ENCODE data around the gene CYP1A1. TPM values are rescaled to one million over a fixed set of nuclear protein-coding genes. Genes with fewer than 3 reads are reported as not detected.

CYP1A1 gene
- 9.1 and 10.5 TPM in 2 replicates for total RNA-seq

DNA sequence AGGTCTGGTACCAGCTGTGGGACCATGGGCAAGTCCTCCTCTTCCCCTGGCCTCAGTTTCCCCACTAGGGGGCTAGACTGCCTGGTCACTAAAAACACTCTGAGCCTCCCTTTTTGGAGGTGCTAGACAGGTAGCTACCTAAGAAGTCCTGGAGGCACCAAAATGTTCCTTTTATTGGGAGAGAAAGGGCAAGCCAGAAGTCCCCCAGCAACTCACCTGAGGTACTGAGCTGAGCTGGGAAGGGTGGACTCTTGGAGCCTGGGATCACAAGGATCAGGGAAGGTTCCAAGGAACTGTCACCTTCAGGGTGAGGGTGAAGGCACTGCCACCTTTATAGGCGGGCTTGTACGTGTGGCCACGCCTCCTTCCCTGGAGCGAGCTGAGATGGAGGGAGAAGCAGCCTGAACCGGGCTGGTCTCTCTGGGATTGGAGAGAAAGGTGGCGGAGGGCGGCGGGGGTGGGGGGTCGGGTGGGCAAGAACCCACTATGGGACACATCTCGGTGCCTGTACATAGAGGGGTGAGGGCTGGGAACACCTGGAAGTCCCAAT, at the start of gene CYP1A1:
Gene CYP1A1, minus strand, starts transcription at position 304 of the 550 bp plus-strand sequence. CDS start 2,431 bp downstream, outside the sequence.

DNA sequence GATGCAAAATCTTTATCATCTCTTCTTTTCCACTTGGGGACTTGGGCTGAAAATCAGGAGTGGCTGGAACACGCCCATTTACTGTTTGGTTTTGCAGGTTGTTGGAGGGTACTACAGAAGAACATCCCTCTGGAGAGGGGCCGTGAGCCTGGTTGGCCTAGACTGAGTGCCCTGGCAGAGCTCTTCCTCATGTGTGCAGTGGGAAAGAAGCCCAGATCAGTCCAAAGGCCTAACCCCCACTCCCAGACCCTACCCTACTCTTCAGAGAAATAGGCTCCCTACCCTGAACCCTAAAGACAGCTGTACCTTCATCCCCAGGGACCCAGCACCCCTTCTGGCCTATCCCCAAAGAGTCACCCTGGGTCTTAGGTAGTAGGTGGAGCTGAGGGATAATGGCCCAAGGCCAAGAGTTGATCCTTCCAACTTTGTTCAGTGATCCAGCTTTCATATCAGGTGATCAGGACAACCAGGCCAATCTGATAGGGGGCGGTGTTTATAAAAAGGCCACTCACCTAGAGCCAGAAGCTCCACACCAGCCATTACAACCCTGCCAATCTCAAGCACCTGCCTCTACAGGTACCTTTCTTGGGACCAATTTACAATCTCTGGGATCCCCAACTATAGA, 23.1 kb upstream of the CYP1A1 start, which contains the start of gene CYP1A2:
Gene CYP1A2, plus strand, starts transcription at position 524 of the 625 bp plus-strand sequence. CDS start 894 bp downstream, outside the sequence.

DNA sequence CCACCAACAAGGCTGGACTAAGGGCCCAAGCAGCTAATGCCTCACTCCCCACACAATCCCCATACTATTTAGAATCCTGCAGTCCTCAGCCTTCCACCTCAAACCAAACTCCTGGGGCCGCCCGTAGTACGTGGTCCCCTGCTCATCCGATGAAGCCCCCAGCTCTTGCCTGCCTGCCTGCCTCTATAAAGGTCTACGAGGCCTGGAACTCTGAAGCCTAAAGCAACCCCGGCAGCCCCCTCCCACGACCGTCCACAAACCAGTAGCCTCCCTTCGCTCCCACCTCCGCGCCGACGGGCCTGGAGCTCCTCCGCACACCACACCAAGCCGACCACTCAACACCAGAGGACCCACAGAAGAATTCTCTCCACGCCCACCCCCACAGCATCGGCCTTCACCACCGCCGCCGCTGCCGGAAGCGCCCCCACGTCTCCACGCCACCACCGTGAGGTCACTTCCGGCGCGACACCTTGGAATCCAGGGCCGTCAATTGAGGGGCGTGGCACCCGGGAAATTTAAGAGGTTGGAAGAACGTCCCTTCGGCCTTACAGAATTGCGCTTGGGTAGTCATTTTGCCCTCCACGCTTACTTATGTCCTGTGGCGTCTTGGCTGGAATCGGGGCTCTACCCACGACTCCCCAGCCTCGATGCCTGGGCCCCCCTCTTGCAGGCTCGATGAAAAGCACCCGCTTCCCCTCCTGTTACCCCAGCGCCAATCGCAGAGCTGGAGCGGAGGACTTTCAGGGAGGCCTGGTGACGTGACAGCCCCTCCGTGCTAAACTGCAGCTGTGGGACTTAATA, 29.5 kb downstream of the CYP1A1 start, which contains the start of gene EDC3:
Gene EDC3, minus strand, starts transcription at position 428 of the 801 bp plus-strand sequence. CDS start 20,900 bp downstream, outside the sequence.

Other genes starting within 250 kb of the CYP1A1 start
- 4.7 and 4.9 TPM in 2 replicates for gene ARID3B, start 184.3 kb downstream of the CYP1A1 start, total RNA-seq
- 43.8 and 90.9 TPM in 2 replicates for gene CLK3, start 109.7 kb downstream of the CYP1A1 start, total RNA-seq
- 14.1 and 17.6 TPM in 2 replicates for gene EDC3, start 29.5 kb downstream of the CYP1A1 start, total RNA-seq
- gene CYP1A2, start 23.3 kb upstream of the CYP1A1 start, total RNA-seq, result not detected in 2 replicates
- gene CSK, start 56.6 kb upstream of the CYP1A1 start, total RNA-seq, result 51.4 and 60.1 TPM in 2 replicates
- gene LMAN1L, start 87.3 kb upstream of the CYP1A1 start, total RNA-seq, result not detected in 2 replicates
- gene CPLX3, start 101.1 kb upstream of the CYP1A1 start, total RNA-seq, result not detected in 2 replicates
- gene ULK3, start 117.6 kb upstream of the CYP1A1 start, total RNA-seq, result 36.6 and 40.5 TPM in 2 replicates
- gene SCAMP2, start 147.8 kb upstream of the CYP1A1 start, total RNA-seq, result 37.0 and 37.2 TPM in 2 replicates
- gene MPI, start 164.5 kb upstream of the CYP1A1 start, total RNA-seq, result 49.1 and 54.9 TPM in 2 replicates
- 45.1 and 47.2 TPM in 2 replicates for gene FAM219B, start 181.3 kb upstream of the CYP1A1 start, total RNA-seq
- 64.3 and 68.1 TPM in 2 replicates for gene COX5A, start 212.5 kb upstream of the CYP1A1 start, total RNA-seq
- gene RPP25, start 231.2 kb upstream of the CYP1A1 start, total RNA-seq, result 18.3 and 23.2 TPM in 2 replicates

Data from vein endothelial cell (primary cell).